ENCODE data around the gene PPM1E.

DNA sequence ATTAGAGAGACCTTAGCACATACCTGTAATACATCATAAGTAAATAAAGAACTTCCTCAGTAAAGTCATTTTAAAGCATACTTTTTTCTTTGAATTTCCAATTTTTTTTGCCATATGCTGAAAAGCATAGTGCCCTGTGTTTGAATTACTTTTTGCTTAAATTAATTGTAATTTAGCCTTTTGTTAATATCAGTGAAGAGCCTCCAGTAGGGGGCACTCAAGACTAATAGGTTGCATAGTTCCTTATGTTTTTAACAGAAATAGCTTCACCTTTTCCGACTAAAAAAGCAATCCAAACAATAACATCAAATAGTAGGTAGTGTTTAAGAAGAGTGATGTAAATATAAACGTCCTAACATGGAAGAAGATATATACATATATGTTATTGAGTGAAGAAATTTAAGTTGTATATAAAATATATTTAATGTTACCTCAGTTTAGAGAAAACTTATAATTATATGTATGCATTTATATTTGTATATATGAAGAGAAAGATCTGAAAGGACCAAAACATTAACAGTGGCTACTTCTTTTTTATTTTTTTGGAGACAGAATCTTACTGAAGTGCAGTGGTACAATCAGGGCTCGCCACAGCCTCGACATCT, 44.6 kb upstream of the PPM1E start:
- TF ChIP-seq POLR2A (IDR thresholded peaks at IDR 0.05) (no peak), EP300 (IDR thresholded peaks at IDR 0.05) (no peak)
- TF ChIP-seq, protein P1, sequence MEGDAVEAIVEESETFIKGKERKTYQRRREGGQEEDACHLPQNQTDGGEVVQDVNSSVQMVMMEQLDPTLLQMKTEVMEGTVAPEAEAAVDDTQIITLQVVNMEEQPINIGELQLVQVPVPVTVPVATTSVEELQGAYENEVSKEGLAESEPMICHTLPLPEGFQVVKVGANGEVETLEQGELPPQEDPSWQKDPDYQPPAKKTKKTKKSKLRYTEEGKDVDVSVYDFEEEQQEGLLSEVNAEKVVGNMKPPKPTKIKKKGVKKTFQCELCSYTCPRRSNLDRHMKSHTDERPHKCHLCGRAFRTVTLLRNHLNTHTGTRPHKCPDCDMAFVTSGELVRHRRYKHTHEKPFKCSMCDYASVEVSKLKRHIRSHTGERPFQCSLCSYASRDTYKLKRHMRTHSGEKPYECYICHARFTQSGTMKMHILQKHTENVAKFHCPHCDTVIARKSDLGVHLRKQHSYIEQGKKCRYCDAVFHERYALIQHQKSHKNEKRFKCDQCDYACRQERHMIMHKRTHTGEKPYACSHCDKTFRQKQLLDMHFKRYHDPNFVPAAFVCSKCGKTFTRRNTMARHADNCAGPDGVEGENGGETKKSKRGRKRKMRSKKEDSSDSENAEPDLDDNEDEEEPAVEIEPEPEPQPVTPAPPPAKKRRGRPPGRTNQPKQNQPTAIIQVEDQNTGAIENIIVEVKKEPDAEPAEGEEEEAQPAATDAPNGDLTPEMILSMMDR (IDR thresholded peaks at IDR 0.05), result peak; percentile 53 to 72 (median 65)
